HepG2 (cell line): ENCODE results near the gene ANO1.

Experiments used
- ATF2 ChIP-seq: sonication (generic); formaldehyde crosslinking; IDR thresholded peaks from 2 replicates; pipeline ENCODE4 v1.4.0; 2020; ENCODE audit warnings: missing genetic modification reagents
- CTCF ChIP-seq: sonication (generic); formaldehyde crosslinking; IDR thresholded peaks from 2 replicates; pipeline ENCODE4 v1.5.0; 2020; ENCODE audit warnings: mild to moderate bottlenecking, missing genetic modification reagents, moderate library complexity
- SALL2 ChIP-seq: sonication (generic); formaldehyde crosslinking; IDR thresholded peaks from 2 replicates; pipeline ENCODE4 v1.8.1; 2023; ENCODE audit warnings: mild to moderate bottlenecking, missing genetic modification reagents, inconsistent platforms
- SIN3A ChIP-seq: IDR thresholded peaks from 2 replicates; pipeline ENCODE4 v1.6.1; 2011; ENCODE audit warnings: low read depth, mild to moderate bottlenecking, control low read depth, low read length, borderline replicate concordance
- ZBTB20 ChIP-seq: sonication (generic); formaldehyde crosslinking; IDR thresholded peaks from 2 replicates; pipeline ENCODE4 v1.8.1; 2023; ENCODE audit warnings: missing genetic modification reagents, low read depth, mild to moderate bottlenecking, borderline replicate concordance
- ZBTB33 ChIP-seq: sonication (generic); formaldehyde crosslinking; IDR thresholded peaks from 2 replicates; pipeline ENCODE4 v1.4.0; 2020; ENCODE audit warnings: missing genetic modification reagents

- TF ChIP-seq CTCF (CRISPR knock-in tag) (no peak), SIN3A (no peak), ZBTB20 (no peak), ATF2 (CRISPR knock-in tag) (no peak), ZBTB33 (CRISPR knock-in tag) (no peak), SALL2 (no peak)
Observed at GRCh38 chr11:70133771-70134335, 55.7 kb downstream of the ANO1 start.
